RCC 7860 (cell line): ENCODE results near the gene ULK4.
"Not testable (repeated sequence)": the region's sequence is repeated elsewhere in the genome, so short reads cannot be mapped to it uniquely, and the experiment has no call there.

ENCODE experiments used
- DNase-seq: peaks from one replicate; pipeline ENCODE4 v3.0.0-alpha.2; 2015; ENCODE audit warnings: low spot score
- FAIRE-seq: peaks from 2 replicates; lab custom pipeline; 2012; peaks lifted over from hg19 to GRCh38; lab: Jason Lieb, UNC

Gene ULK4

DNA sequence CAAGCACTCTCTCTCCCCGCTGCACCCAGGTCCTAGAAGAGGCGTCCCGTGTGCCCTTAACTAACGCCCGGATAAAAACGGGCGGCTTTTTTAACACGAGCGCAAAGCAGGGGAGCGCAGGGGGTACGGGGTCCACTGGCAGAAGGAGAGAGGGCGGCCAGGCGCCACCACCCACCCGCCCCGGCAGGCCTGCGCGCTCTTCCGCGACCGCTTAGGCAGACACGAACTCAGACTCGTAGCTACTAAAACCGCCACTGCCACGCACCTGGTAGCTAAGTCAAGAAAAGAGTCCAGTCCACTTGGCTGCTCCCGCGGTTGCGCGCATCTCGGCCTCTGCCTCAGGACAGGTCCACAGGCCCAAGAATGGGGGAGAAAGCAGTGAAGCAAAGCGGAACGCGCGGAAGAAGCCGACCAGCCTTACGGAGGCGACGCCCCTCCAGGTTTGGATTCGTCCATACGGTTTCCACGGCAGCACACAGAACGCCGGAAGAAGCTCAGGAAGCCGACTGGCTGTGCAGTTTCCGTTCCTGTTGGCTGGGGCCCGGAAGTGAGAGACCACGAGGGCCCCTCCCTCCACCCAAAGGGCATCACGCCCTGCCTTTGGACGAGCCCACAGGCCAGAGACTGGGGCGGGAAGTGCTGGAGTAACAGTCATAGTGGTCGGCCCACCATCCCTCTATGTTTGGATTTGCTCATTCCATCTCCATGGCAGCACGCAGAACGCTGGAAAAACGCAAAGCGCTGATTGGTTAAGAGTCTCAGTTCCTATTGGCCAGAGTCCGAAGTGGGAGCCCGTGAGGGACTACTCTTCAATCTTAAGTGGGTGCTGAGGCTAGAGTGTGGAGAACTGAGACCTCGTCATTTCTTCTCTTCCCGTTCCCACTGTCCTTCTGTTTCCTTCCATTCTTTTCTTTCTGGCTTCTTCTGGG, at the start of gene ULK4:
Gene ULK4 (minus strand): TSS at position 353 of the 929 bp plus-strand sequence. CDS start 7,344 bp downstream, outside the sequence.
- peak; percentile 98 for DNase-seq

DNA sequence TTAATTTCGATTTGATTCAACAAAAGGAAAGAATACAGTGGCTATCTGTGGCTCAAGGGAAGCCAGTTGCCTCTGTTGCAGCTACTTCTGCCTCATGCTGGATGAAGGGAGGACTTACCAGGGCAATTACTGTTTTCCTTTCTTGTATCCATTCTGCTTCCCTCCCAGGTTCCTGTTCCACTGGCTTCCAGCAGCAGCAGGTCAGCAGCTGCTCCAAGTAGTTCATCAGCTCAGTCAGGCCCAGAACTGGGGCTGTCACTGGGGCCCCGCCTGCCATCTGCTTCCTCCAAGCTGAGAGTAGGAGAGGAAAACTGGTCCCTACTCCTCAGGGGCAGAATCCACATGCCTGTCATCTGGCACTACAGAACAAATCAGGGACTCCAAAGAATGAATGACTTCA, 48.6 kb upstream of the ULK4 start:
- no peak for DNase-seq

More for the DNA sequence above, at the start of gene ULK4:
- peak; percentile 89 for FAIRE-seq

GRCh38 chr3:42009456-42009855, 47.6 kb upstream of the ULK4 start:
- FAIRE-seq: no peak
- no peak for DNase-seq

More for the DNA sequence above, 48.6 kb upstream of the ULK4 start:
- FAIRE-seq: no peak

- DNase-seq (no peak), FAIRE-seq (no peak)
Observed at GRCh38 chr3:42007785-42008184, 45.9 kb upstream of the ULK4 start.

GRCh38 chr3:42005401-42005800, 43.5 kb upstream of the ULK4 start:
- no peak for DNase-seq
- no peak for FAIRE-seq

DNA sequence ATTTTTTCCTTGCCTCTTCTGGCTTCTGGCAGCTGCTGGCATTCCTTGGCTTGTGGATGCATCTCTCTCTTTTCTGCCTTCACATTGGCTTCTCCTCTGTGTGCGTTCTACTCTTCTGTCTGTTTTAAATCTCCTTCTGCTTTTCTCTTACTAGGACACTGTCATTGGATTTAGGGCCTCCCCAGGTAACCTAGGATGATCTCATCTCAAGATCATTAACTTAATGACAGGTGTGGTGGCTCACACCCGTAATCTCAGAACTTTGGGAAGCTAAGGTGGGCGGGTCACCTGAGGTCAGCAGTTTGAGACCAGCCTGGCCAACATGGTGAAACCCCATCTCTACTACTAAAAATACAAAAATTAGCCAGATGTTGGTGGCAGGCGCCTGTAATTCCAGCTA, 40.9 kb upstream of the ULK4 start:
- DNase-seq (no peak), FAIRE-seq (no peak)

DNA sequence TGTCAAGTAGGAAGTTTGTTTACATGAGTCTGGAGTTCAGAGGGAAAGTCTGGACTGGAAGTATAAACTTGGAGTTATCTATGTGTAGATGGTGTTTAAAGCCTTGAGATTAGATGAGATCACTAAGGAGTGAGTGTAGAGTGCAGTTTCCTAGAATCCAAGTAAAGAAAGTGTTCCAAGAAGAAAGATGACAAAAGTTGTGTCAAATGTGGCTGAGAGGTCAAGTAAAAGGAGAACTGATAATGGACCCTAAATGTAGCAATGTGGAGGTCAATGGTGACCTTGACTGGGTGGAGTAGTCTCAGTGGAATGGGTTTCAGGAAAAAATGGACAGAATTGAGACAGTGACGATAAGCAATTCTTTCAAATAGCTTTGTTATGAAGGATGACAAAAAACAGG, 39.9 kb upstream of the ULK4 start:
- no peak for DNase-seq
- FAIRE-seq: no peak

- no peak for DNase-seq
- no peak for FAIRE-seq
Observed at GRCh38 chr3:41999909-42000308, 38.0 kb upstream of the ULK4 start.

DNA sequence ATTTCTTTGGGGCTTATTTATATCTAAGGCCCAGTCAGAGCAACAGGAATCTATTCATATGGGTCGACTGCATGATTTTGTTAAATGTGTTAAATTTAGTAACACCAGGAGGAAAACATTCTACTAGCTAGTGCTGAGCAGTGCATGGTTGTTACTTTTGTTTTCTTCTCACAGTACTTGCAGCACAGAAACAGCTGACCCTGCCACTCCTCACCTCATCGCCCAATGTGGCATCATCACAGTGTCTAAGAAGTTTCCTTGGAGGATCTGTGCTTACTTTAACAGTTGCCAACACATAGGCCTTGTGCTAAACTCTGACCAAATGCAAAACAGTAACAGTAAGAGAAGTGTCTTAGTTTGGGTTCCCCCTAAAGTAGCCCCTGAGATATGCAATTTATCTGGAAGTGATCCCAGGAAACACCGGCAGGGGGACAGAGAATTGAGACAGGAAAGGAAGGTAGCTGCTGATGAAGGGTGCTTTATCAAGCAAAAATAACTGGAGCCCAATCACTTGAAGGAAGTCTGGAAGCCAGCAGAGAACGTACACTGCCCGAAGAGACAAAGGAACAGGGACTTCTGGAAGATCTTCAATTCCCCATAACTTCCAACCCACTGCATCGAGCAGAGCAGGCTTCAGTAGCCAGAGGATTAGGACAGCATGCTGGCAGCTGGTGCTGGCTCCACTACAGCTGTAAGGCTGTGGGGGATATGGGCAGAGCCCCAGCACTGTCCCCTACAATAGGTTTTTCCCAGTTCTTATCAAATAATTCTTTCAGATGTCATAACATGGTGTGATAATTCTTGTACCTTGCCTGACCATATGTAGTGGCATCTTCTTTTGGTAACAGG, 36.0 kb upstream of the ULK4 start:
- no peak for FAIRE-seq

DNA sequence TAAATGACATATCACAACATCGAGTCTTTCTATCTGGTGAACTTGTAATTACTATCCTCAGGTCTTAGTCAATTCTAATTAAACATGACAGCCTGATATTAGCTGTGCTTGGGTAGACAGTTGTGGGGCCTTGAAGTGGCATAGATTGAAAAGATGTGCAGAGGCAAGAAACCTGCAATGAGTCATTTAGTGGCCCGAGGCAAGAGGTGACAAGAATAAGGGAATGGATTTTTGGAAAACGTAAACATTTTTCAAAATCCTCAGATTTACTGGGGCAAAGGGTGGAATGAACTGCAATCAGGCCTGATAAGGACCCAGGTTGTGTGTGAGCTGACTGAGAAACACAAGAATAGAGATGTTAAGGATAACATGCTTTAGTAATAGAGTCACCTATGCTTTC, 29.5 kb upstream of the ULK4 start:
- FAIRE-seq (no peak), DNase-seq (no peak)

More for the DNA sequence above, 36.0 kb upstream of the ULK4 start:
- DNase-seq: no peak

DNA sequence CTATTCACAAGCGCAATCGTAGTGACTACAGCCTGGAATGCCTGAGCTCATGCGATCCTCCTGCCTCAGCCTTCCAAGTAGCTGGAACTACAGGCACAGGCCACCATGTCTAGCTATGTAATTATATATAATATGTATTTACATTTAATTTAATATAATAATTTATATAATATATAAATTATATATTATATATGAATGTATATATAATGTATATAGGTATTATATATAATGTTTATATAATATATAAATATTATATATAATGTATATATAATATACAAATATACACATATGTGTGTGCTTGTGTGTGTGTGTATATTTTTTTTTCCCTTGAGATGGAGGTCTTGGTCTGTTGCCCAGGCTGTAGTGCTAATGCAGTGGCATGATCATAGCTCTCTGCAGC, 27.6 kb upstream of the ULK4 start:
- DNase-seq (no peak), FAIRE-seq (no peak)

- FAIRE-seq (no peak), DNase-seq (no peak)
Observed at GRCh38 chr3:41987627-41988026, 25.7 kb upstream of the ULK4 start.

DNA sequence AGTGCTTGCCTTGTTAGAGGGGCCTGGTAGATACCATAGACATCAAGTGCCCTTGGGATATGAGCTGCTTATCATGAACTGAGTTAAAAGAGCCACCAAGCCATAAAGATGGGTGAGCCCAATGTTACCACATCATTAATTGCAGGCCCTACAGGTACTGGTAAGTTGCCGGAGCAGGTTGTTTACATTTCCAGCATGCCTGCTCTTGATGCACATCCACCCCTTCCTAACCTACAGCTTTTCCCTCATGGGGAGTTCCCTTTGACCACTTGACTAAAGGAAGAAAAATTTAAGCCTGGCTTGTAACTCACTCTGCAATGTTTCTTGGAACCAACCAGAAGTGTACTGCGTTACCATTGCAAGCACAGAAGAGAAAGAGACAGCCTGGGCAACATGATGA, 24.7 kb upstream of the ULK4 start:
- DNase-seq: no peak
- FAIRE-seq: no peak

DNA sequence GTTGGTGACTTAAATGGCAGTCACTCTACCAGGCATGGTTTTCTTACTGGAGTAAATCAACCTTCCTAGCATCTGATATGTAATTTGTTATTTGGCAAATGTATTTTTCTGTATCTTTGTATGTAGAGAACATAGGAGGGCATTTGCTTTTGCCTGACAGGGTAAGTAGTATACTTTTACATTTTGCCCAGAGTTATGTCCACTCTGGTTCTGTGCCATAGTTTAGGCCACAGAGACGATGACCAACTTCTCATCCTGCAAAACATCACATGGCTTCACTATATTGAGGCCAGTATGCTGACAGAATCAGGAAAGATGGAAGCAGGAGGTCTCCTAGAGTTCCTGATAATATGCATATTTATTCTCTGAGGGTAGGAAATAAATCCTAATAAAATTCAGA, 23.1 kb upstream of the ULK4 start:
- FAIRE-seq (no peak), DNase-seq (no peak)

GRCh38 chr3:41983091-41983490, 21.2 kb upstream of the ULK4 start:
- not testable (repeated sequence) for FAIRE-seq, DNase-seq

- FAIRE-seq, DNase-seq: not testable (repeated sequence)
Observed at GRCh38 chr3:41977401-41977800, 15.5 kb upstream of the ULK4 start.

DNA sequence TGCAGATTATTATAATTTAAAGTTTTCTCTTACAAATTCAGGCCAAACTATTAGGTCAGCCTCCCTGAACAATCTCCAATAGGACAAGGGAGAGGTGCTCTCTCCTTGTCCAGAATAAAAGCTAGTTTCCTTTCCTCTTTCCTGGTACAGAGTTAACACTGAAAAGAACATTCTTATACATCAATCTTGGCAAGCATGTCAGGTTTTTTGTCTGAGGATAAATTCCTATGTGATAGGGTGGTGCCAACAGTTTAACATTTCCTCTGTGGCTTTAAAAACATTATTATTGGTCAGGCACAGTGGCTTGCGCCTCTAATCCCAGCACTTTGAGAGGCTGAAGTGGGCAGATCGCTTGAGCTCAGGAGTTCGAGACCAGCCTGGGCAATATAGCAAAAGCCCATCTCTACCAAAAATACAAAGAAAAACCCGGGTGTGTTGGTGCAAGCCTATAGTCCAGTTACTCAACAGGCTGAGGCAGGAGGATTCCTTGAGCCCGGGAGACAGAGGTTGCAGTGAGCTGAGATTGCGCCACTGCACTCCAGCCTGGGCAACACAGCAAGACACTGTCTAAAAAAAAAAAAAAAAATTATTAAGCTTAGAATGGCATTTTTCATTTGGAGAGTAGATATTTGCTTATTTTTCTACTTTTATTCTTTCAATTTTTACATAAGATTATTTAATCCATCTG, 13.7 kb upstream of the ULK4 start:
- FAIRE-seq: no peak
- no peak for DNase-seq

GRCh38 chr3:41974223-41974622, 12.3 kb upstream of the ULK4 start:
- FAIRE-seq (no peak), DNase-seq (no peak)

GRCh38 chr3:41972802-41973201, 10.9 kb upstream of the ULK4 start:
- DNase-seq (no peak), FAIRE-seq (no peak)

- FAIRE-seq (no peak), DNase-seq (no peak)
Observed at GRCh38 chr3:41966206-41966605, 4.3 kb upstream of the ULK4 start.

DNA sequence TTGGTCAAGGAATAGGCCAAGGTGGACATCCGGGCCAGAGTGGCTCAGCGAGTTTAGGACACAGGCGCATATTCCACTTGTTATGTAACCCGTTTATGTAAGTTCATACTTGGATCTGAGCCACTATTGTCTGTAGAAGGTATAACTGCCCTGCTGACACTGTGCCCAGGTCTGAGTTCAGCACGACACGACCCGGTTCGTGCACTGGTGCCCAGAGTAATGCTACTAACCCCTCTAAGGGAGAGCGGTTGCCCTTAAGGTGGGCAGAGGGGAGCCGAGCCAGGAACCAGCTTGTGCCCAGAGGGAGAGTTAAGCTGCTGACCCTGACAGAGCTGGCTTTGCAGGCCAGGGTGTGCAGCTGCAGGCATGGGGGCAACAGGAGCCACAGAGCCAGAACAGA, 1.9 kb upstream of the ULK4 start:
- FAIRE-seq: no peak

More for the DNA sequence above, 1.9 kb upstream of the ULK4 start:
- no peak for DNase-seq
